Transverse colon (tissue), 4 donors: ENCODE data around the gene NKX2-8. TPM values are rescaled to one million over a fixed set of nuclear protein-coding genes. Genes with fewer than 3 reads are reported as not detected.

Experiments
- DNase-seq: peaks from one replicate; pipeline ENCODE4 v3.0.0-alpha.2; 2019
- H3K27ac ChIP-seq, 4 donors: fragments of 200-600 bp; sonication (generic); 2 replicates each; pipeline ENCODE4 v1.5.1; 2016 to 2018; ENCODE audit warnings: inconsistent platforms in 4 of 4
- H3K27me3 ChIP-seq: fragments of 200-600 bp; sonication (generic); 2 replicates; pipeline ENCODE4 v1.5.1; 2017; ENCODE audit warnings: inconsistent platforms
- H3K36me3 ChIP-seq, 4 donors: fragments of 200-600 bp; sonication (generic); 2 replicates each; pipeline ENCODE4 v1.5.1; 2017 to 2019; ENCODE audit warnings: inconsistent platforms in 4 of 4
- H3K4me1 ChIP-seq, 4 donors: fragments of 200-600 bp; sonication (generic); 2 replicates each; pipeline ENCODE4 v1.5.1; 2017 to 2020; ENCODE audit warnings: inconsistent platforms in 4 of 4
- H3K4me3 ChIP-seq, 4 donors: fragments of 200-600 bp; sonication (generic); 1 replicate in 1 of 4; 2 replicates in 3 of 4; pipeline versions ENCODE4 v1.5.1 to v1.6.1; 2017 to 2019; ENCODE audit warnings: inconsistent platforms in 4 of 4
- H3K9me3 ChIP-seq, 2 donors: fragments of 200-600 bp; sonication (generic); 2 replicates each; pipeline ENCODE4 v1.5.1; 2017 to 2019; ENCODE audit warnings: inconsistent platforms in 2 of 2
- EP300 ChIP-seq: sonication (generic); formaldehyde crosslinking; IDR thresholded peaks from one replicate; pipeline ENCODE4 v1.6.1; 2017; ENCODE audit warnings: antibody characterized with exemption, low read depth
- POLR2A ChIP-seq: fragments of 450-650 bp; IDR thresholded peaks from one replicate; pipeline ENCODE4 v1.6.1; 2016; ENCODE audit warnings: antibody characterized with exemption, mild to moderate bottlenecking, moderate library complexity
- POLR2AphosphoS5 ChIP-seq, 3 donors: sonication (generic); formaldehyde crosslinking; IDR thresholded peaks; one replicate each; pipeline ENCODE4 v1.6.1; 2016; ENCODE audit warnings: antibody characterized with exemption in 3 of 3
- WGBS, 2 donors: methylation state at CpG; one replicate each; pipeline ENCODE4 v1.1.5; 2018; ENCODE audit warnings: low coverage in 1 of 2; 5-methylcytosine and 5-hydroxymethylcytosine counted together
- in situ Hi-C, 4 donors: fragments of 200-750 bp; cut with MboI; loops; one replicate each; pipeline versions ENCODE4 v1.15.0 to v1.15.1; 2017; ENCODE audit warnings: low sequenced_read_pairs in 3 of 4, low pct_ligation_motif_present in 1 of 4, low pct_unique_long_range_greater_than_20kb in 1 of 4
- intact Hi-C: fragments of 100-400 bp; cut with DNase I; formaldehyde crosslinking; loops from one replicate; pipeline ENCODE4 v1.15.1; 2023; ENCODE audit warnings: low total_unique reads
- total RNA-seq, 4 donors: library from RNA; depleted of rRNA; stranded (reverse); fragments of >200 nt; gene quantifications; one replicate each; pipeline ENCODE4 v1.1.0, GENCODE V29; 2016
- TF ChIP-seq, protein P1 (sequence below), 5 experiments: fragments of 200-600 bp in 3 of 5; fragments of 450-650 bp in 2 of 5; sonication (generic) in 3 of 5; IDR thresholded peaks; 1 replicate in 2 of 5; 2 replicates in 3 of 5; pipeline ENCODE4 v1.5.1; 2016 to 2017; ENCODE audit warnings: antibody characterized with exemption in 5 of 5, inconsistent platforms in 3 of 5, mild to moderate bottlenecking in 2 of 5, moderate library complexity in 1 of 5

Gene NKX2-8
- total RNA-seq, 4 donors from 2014 or later, result not detected

DNA sequence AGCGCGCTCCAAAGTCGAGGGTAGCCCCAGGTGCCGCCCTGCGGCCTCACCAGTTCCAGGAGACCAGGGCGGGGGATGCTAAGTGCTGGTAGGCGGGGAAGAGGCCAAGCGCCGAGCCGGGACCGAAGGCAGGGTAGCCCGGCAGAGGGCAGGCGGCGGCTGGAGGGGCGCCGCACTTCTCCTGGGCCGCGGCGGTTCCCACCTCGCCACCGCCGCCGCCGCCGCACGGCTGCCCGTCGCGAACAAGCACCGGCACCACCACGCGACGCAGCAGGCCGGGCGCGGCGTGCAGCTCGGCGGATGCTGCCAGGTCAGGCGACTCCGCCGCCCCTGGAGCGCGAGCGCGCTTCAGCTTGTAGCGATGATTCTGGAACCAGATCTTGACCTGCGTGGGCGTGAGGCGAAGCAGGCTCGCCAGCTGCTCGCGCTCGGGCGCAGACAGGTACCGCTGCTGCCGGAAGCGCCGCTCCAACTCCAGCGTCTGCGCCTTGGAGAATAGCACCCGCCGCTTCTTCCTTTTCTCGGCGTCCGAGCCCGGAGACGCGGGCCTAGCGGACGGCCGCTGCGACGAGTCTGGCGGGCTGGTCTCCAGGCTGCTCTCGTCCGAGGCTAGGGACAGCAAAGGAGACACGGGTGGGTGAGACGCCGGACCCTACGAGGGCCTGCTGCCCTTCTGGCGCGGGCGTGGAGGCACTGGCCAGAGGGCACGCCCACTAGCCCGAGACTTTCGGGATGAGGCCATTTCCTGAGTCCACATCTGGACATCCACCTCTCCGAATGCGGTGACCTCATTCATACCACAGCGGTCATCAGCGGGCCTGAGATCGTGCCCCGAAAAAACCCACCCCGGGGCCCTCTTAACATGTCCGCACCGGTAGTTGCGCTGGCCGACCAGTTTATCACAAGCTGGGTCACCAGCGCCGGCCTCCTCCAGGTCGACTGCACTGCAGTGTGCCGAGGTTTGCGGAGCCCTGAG is 1.3 kb downstream of the NKX2-8 start:
- 7% methylated on average over 75 of the region's 103 CpGs; no CpG with 5 or more reads in 1 of the 2 donors for WGBS, 2 donors
- TF ChIP-seq POLR2A (no peak), POLR2AphosphoS5 (IDR thresholded peaks at IDR 0.05) (no peak), EP300 (no peak)
- TF ChIP-seq, protein P1, sequence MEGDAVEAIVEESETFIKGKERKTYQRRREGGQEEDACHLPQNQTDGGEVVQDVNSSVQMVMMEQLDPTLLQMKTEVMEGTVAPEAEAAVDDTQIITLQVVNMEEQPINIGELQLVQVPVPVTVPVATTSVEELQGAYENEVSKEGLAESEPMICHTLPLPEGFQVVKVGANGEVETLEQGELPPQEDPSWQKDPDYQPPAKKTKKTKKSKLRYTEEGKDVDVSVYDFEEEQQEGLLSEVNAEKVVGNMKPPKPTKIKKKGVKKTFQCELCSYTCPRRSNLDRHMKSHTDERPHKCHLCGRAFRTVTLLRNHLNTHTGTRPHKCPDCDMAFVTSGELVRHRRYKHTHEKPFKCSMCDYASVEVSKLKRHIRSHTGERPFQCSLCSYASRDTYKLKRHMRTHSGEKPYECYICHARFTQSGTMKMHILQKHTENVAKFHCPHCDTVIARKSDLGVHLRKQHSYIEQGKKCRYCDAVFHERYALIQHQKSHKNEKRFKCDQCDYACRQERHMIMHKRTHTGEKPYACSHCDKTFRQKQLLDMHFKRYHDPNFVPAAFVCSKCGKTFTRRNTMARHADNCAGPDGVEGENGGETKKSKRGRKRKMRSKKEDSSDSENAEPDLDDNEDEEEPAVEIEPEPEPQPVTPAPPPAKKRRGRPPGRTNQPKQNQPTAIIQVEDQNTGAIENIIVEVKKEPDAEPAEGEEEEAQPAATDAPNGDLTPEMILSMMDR (IDR thresholded peaks at IDR 0.05), result no peak
- in situ Hi-C loops (no loop called here), intact Hi-C loops (no loop called here)
- DNase-seq, result no peak
- Histone ChIP-seq H3K27me3 (peaks cover 98% of the 10 kb centered on the region), H3K9me3 (no peaks in the 10 kb centered on the region), H3K27ac (no peak overlapping the region), H3K4me3 (peak overlapping the region in 3 of 4 donors; percentile 12 to 51 (median 34)), H3K36me3 (no peaks in the 10 kb centered on the region), H3K4me1 (peaks cover 0 to 30% (median 23%) of the 10 kb centered on the region in 4 donors)

DNA sequence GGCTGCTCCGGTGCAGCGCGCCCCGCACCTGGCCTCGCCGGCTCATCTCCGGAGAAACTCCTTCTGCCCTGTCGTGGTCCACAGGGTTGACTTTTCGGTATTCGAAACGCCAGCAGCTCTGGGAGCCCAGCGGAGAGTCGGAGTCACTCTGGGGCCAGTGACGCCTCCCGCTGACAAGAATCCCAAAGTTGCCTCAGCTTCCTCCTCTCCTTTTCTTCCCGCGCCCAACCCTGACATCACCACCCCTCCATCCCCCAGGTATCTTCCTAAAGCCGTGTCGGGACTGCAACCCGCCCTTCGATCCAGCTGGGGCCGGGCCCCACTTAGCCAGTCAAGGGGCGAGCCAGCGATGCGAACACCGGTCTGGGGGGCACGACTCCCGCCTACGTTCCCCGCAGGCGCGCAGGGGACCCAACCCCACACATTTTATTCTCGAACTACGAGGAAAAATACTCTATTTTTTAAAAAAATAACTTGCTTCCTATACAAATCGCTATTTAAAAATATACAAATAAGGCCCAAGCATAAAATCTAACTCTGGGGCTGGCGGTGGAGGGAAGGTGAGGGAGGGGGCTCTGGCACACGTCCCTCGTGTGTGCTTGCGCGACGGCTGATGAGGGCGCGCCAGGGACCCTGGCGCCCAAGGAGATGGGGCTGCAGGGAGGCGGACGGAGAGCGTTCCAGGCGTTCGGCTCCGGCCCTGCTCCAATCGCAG is 2.1 kb downstream of the NKX2-8 start:
- Histone ChIP-seq H3K4me3 (peak overlapping the region in 1 of 4 donors; percentile 51), H3K27me3 (peaks cover 97% of the 10 kb centered on the region), H3K9me3 (no peaks in the 10 kb centered on the region), H3K4me1 (peaks cover 0 to 30% (median 23%) of the 10 kb centered on the region in 4 donors), H3K36me3 (no peaks in the 10 kb centered on the region), H3K27ac (no peak overlapping the region)
- in situ Hi-C loops, result no loop called here
- intact Hi-C loops, result no loop called here
- TF ChIP-seq EP300, result no peak
- TF ChIP-seq, protein P1 (IDR thresholded peaks at IDR 0.05), result no peak
- TF ChIP-seq POLR2AphosphoS5 (IDR thresholded peaks at IDR 0.05), result no peak
- no peak for TF ChIP-seq POLR2A
- WGBS, 2 donors, result 0 to 33% methylated on average over 2 to 50 of the region's 51 CpGs
- DNase-seq, result no peak

DNA sequence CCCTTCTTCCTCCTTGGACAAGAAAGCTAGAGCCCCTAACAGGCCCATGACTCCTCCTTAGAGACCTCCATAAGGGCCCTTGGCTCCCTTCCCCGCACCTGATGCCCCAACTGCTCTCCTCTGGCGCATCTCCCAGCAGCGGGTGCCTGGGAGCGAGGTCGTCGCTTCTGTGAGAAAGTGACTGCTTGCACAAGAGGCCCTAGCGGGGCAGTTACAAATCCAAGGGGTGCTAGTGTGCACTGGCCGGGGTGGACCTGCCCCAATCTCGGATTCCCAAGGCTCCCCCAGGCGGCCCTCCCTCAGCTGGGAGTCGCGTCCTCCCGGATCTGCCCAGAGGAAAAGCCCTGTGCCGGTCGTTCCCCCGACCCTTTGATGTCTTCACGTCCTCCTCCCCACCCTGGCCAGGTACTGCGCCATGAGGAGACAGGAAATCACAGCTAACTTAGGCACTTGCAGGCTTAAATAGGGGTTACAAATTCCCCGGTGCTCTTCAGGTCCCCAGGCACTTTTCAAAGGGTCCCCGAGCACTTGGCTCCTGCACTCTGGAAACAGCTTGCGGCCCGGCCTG is 2.8 kb downstream of the NKX2-8 start:
- TF ChIP-seq POLR2AphosphoS5 (IDR thresholded peaks at IDR 0.05) (no peak), POLR2A (no peak), EP300 (no peak)
- TF ChIP-seq, protein P1 (IDR thresholded peaks at IDR 0.05), result no peak
- WGBS, 2 donors, result 7 to 19% methylated on average over 3 to 21 of the region's 22 CpGs
- intact Hi-C loops (no loop called here), in situ Hi-C loops (no loop called here)
- Histone ChIP-seq H3K27me3 (peaks cover 96% of the 10 kb centered on the region), H3K4me3 (no peak overlapping the region), H3K36me3 (no peaks in the 10 kb centered on the region), H3K4me1 (peaks cover 0 to 30% (median 23%) of the 10 kb centered on the region in 4 donors), H3K9me3 (no peaks in the 10 kb centered on the region), H3K27ac (no peak overlapping the region)
- no peak for DNase-seq
